Natural killer cell treated with Interleukin-12 subunit alpha and Interleukin-12 subunit beta and Interleukin-15 and Interleukin-18, amount 100 ng/mL, for 72 hours (primary cell): ENCODE measurements around the gene SLC6A6. TPM values are rescaled to one million over a fixed set of nuclear protein-coding genes. Genes with fewer than 3 reads are reported as not detected.
"Not testable (repeated sequence)": the region's sequence is repeated elsewhere in the genome, so short reads cannot be mapped to it uniquely, and the experiment has no call there.

Experiments used
- ATAC-seq, 2 donors: fragments of 150-1000 bp; cut with Tn5 transposase in 1 of 2; sonication (Bioruptor Pico), chemical (Tn5 transposase) in 1 of 2; 2 replicates each; pipeline ENCODE4 v1.10.0; 2021
- DNase-seq: peaks from one replicate; pipeline ENCODE4 v3.0.0; 2022; ENCODE audit warnings: low spot score
- H3K27ac Mint-ChIP-seq, 2 donors: 1 replicate in 1 of 2; 2 replicates in 1 of 2; pipeline ENCODE4 v1.8.0; 2022; ENCODE audit warnings: mixed read lengths in 2 of 2, mild to moderate bottlenecking in 1 of 2, moderate library complexity in 1 of 2
- H3K27me3 Mint-ChIP-seq, 2 donors: 1 replicate in 1 of 2; 2 replicates in 1 of 2; pipeline ENCODE4 v1.8.0; 2022; ENCODE audit warnings: mixed read lengths in 2 of 2
- H3K36me3 Mint-ChIP-seq: one replicate; pipeline ENCODE4 v1.8.0; 2022; ENCODE audit warnings: mixed read lengths
- H3K4me1 Mint-ChIP-seq, 2 donors: 1 replicate in 1 of 2; 2 replicates in 1 of 2; pipeline ENCODE4 v1.8.0; 2022; ENCODE audit warnings: low read depth in 2 of 2, mixed read lengths in 2 of 2, mild to moderate bottlenecking in 1 of 2
- H3K4me3 Mint-ChIP-seq: one replicate; pipeline ENCODE4 v1.8.0; 2022; ENCODE audit warnings: mixed read lengths
- H3K9me3 Mint-ChIP-seq: 2 replicates; pipeline ENCODE4 v1.8.0; 2022; ENCODE audit warnings: mixed read lengths
- total RNA-seq, 2 donors: library from RNA; stranded (reverse); gene quantifications; one replicate each; pipeline ENCODE4 v1.2.3, GENCODE V29; 2022

Gene SLC6A6
- total RNA-seq, 2 donors from 2014 or later = 20.4 to 56.7 TPM

- Mint-ChIP-seq H3K9me3 (no peaks in the 10 kb centered on the region), H3K27me3 (peaks cover 0 to 3% of the 10 kb centered on the region in 2 donors), H3K4me1 (peaks cover 0 to 5% of the 10 kb centered on the region in 2 donors), H3K4me3 (no peak overlapping the region), H3K27ac (no peak overlapping the region), H3K36me3 (no peaks in the 10 kb centered on the region)
- DNase-seq (no peak), ATAC-seq (no peak)
Measured at GRCh38 chr3:14512942-14513327, 110.5 kb downstream of the SLC6A6 start.

DNA sequence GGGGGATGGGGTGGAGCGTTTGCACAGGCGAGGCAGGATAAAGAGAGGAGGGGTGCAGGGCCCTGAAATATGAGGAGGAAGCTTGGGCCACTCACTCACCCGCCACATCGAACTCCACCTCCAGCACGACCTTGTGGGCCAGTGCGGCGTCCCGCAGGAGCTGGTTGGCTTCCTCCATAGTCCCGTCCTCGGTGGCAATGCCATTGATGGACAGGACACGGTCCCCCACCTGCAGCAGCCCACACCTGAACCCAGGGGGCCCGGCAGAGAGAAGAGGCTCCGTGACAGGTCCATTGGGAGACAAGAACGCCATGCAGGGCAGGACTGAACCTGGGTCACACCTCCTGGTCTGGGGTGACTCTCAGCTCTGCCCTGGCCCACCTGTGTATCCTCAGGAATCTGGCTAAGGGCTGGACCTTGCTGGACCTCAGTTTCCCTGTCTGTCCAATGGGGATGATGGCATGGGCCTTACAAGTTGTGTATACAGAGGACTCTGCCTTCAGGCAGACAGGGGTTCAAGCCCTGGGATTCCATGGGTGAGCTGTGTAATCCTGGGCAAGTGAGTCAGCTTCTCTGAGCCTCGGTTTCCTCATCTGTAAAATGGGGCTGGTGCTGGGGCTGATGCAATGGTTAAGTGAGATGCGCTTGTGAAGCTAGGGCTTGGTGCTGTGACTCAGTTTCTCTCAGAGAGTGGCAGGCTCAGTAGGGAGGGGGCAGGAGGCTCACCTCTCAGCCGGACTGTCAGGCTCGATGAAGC, 111.3 kb downstream of the SLC6A6 start:
- no peaks in the 10 kb centered on the region for H3K36me3 Mint-ChIP-seq
- DNase-seq (peak; percentile 55), ATAC-seq (no peak)
- H3K27ac Mint-ChIP-seq = no peak overlapping the region
- H3K9me3 Mint-ChIP-seq = no peaks in the 10 kb centered on the region
- H3K4me1 Mint-ChIP-seq = no peaks in the 10 kb centered on the region
- peaks cover 0 to 3% of the 10 kb centered on the region in 2 donors for H3K27me3 Mint-ChIP-seq
- no peak overlapping the region for H3K4me3 Mint-ChIP-seq

DNA sequence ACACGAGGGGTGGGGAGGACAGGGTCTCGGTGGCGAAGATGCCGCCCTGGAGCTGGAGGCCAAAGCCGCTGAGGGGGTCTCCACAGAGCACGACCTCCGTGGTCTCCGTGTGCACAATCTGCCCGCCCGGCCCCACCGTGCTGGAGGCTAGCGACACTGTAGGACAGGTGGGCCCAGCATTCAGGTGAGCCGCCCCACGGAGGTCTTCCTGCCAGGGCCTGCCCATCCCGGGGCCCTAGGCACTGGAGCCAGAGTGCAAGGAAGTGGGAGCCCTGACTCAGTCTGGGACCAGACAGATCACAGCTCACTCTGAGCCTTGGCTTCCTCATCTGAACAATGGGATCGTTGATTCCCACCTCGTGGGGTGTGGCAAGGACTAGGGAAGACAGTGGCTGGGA, 111.9 kb downstream of the SLC6A6 start:
- no peak overlapping the region for H3K4me3 Mint-ChIP-seq
- peaks cover 0 to 3% of the 10 kb centered on the region in 2 donors for H3K27me3 Mint-ChIP-seq
- no peaks in the 10 kb centered on the region for H3K36me3 Mint-ChIP-seq
- no peak for ATAC-seq
- H3K9me3 Mint-ChIP-seq = no peaks in the 10 kb centered on the region
- peak; percentile 54 for DNase-seq
- H3K4me1 Mint-ChIP-seq = no peaks in the 10 kb centered on the region
- no peak overlapping the region for H3K27ac Mint-ChIP-seq

GRCh38 chr3:14515526-14515925, 113.1 kb downstream of the SLC6A6 start:
- not testable (repeated sequence) for H3K4me3 Mint-ChIP-seq, ATAC-seq, H3K9me3 Mint-ChIP-seq, H3K36me3 Mint-ChIP-seq, DNase-seq, H3K27ac Mint-ChIP-seq, H3K27me3 Mint-ChIP-seq, H3K4me1 Mint-ChIP-seq

- no peak overlapping the region for H3K27ac Mint-ChIP-seq
- H3K27me3 Mint-ChIP-seq = peaks cover 0 to 7% of the 10 kb centered on the region in 2 donors
- no peak overlapping the region for H3K4me3 Mint-ChIP-seq
- no peak for ATAC-seq
- no peaks in the 10 kb centered on the region for H3K36me3 Mint-ChIP-seq
- no peaks in the 10 kb centered on the region for H3K4me1 Mint-ChIP-seq
- H3K9me3 Mint-ChIP-seq = no peaks in the 10 kb centered on the region
- DNase-seq = peak; percentile 29
Measured at GRCh38 chr3:14516738-14517345, 114.4 kb downstream of the SLC6A6 start.

DNA sequence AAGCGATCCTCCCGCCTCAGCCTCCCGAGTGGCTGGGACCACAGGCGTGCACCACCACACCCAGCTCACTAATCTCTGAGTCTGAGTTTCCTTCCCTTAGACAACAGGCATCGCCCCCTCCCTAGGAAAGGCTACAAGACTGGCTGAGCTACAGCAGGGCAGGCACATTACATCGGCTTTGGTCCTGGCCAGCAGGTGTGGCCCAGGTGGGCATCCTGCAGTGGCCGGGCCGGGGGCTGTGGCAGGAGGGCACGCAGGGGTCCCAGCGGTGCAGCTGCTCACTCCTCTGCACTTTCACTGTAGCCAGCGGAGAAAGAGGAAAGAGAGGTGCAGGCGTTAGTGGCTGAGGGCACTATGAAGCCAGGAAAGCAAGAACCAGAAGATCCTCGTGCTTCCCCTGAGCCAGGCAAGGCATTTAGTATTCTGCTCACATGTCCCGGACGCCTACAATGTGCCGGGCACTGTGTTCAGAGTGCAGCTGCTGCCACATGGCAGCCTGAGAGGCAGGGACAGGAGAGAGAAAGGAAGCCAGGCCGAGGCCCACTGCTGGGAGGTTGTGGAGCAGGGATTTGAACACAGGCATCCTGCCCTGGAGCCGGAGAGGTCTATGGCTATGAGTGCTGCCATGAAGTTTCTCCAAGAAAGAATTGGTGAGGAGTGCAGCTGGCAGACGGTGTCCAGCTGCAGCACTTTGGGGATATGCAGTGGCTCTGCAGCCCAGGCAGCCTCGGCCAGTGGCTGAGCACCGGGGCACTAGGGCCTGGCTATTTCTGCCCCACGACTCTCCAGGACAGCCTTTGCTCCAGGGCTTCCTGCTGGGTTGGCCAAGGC, 115.4 kb downstream of the SLC6A6 start:
- DNase-seq (peak; percentile 46), ATAC-seq (no peak)
- Mint-ChIP-seq H3K36me3 (no peaks in the 10 kb centered on the region), H3K9me3 (no peaks in the 10 kb centered on the region), H3K27ac (no peak overlapping the region), H3K27me3 (peaks cover under 1 to 7% of the 10 kb centered on the region in 2 donors), H3K4me1 (no peaks in the 10 kb centered on the region), H3K4me3 (no peak overlapping the region)

GRCh38 chr3:14518432-14518802, 116.0 kb downstream of the SLC6A6 start:
- Mint-ChIP-seq H3K4me1 (no peaks in the 10 kb centered on the region), H3K27ac (no peak overlapping the region), H3K9me3 (no peaks in the 10 kb centered on the region), H3K27me3 (peaks cover 6 to 10% of the 10 kb centered on the region in 2 donors), H3K36me3 (no peaks in the 10 kb centered on the region), H3K4me3 (no peak overlapping the region)
- DNase-seq (peak; percentile 28), ATAC-seq (no peak)

GRCh38 chr3:14518893-14519292, 116.5 kb downstream of the SLC6A6 start:
- H3K9me3 Mint-ChIP-seq = no peaks in the 10 kb centered on the region
- ATAC-seq (no peak), DNase-seq (peak; percentile 37)
- H3K36me3 Mint-ChIP-seq = no peaks in the 10 kb centered on the region
- H3K27me3 Mint-ChIP-seq = peaks cover 8 to 11% of the 10 kb centered on the region in 2 donors
- no peak overlapping the region for H3K27ac Mint-ChIP-seq
- no peaks in the 10 kb centered on the region for H3K4me1 Mint-ChIP-seq
- no peak overlapping the region for H3K4me3 Mint-ChIP-seq

DNA sequence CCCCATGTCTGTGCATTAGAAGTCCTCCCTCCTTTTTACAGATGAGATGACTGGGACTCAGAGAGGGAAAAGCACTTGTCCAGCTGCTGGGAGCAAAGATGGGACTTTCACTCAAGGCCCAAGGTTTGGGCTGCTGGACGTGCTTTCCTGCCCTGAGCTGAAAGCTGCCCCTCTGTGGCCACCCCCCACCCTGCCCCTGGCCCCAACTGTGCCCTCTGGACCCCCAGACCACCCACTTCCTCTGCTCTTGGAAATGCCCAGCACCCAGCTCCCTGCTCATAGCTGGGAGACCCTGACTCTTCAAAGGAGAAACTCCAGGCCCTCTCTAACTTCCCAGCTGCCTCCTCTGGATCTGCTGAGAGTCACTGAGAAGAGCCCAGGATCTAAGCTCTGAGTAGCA, 117.0 kb downstream of the SLC6A6 start:
- H3K27me3 Mint-ChIP-seq = peaks cover 8 to 11% of the 10 kb centered on the region in 2 donors
- DNase-seq (no peak), ATAC-seq (no peak)
- no peak overlapping the region for H3K4me3 Mint-ChIP-seq
- H3K4me1 Mint-ChIP-seq = no peaks in the 10 kb centered on the region
- no peaks in the 10 kb centered on the region for H3K9me3 Mint-ChIP-seq
- H3K27ac Mint-ChIP-seq = no peak overlapping the region
- no peaks in the 10 kb centered on the region for H3K36me3 Mint-ChIP-seq

- H3K36me3 Mint-ChIP-seq = no peaks in the 10 kb centered on the region
- no peak overlapping the region for H3K4me3 Mint-ChIP-seq
- no peak overlapping the region for H3K27ac Mint-ChIP-seq
- H3K9me3 Mint-ChIP-seq = no peaks in the 10 kb centered on the region
- DNase-seq (no peak), ATAC-seq (no peak)
- no peaks in the 10 kb centered on the region for H3K4me1 Mint-ChIP-seq
- peaks cover 8 to 13% of the 10 kb centered on the region in 2 donors for H3K27me3 Mint-ChIP-seq
Measured at GRCh38 chr3:14520149-14520548, 117.7 kb downstream of the SLC6A6 start.

DNA sequence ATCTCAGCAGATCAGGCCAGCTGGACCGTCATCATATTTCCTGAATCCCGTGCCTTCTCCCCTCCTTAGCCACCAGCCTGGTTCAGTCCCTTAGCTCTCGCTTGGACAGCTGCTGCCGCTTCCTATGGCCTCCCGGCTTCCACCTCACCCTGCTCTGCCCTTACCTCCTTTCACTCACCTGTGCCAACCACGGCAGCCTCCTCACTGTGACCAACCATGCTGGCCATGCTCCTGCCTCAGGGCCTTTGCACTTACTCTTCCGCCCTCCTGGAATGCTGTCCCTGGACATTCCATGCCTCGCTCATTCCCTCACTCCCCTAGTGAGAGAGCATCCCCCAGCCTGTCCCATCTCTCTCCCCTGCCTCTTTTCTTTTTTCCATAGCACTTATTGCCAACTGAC, 118.6 kb downstream of the SLC6A6 start:
- H3K4me1 Mint-ChIP-seq = no peaks in the 10 kb centered on the region
- peak; percentile 18 for DNase-seq
- H3K27me3 Mint-ChIP-seq = peaks cover 8 to 14% of the 10 kb centered on the region in 2 donors

GRCh38 chr3:14521611-14522010, 119.2 kb downstream of the SLC6A6 start:
- H3K4me1 Mint-ChIP-seq = no peaks in the 10 kb centered on the region
- peaks cover 8 to 15% of the 10 kb centered on the region in 2 donors for H3K27me3 Mint-ChIP-seq
- no peaks in the 10 kb centered on the region for H3K36me3 Mint-ChIP-seq
- H3K27ac Mint-ChIP-seq = no peak overlapping the region
- no peak for ATAC-seq
- H3K4me3 Mint-ChIP-seq = no peak overlapping the region
- H3K9me3 Mint-ChIP-seq = no peaks in the 10 kb centered on the region
- peak; percentile 49 for DNase-seq

More for the DNA sequence above, 118.6 kb downstream of the SLC6A6 start:
- ATAC-seq = no peak
- H3K4me3 Mint-ChIP-seq = no peak overlapping the region
- no peaks in the 10 kb centered on the region for H3K9me3 Mint-ChIP-seq
- H3K36me3 Mint-ChIP-seq = no peaks in the 10 kb centered on the region
- no peak overlapping the region for H3K27ac Mint-ChIP-seq

GRCh38 chr3:14522129-14522691, 119.8 kb downstream of the SLC6A6 start:
- Mint-ChIP-seq H3K27ac (no peak overlapping the region), H3K9me3 (no peaks in the 10 kb centered on the region), H3K4me3 (no peak overlapping the region), H3K36me3 (no peaks in the 10 kb centered on the region), H3K27me3 (peaks cover 8 to 19% of the 10 kb centered on the region in 2 donors), H3K4me1 (no peaks in the 10 kb centered on the region)
- DNase-seq (peak; percentile 55), ATAC-seq (no peak)
